ENCODE measurements around the gene ZNF385D. TPM values are rescaled to one million over a fixed set of nuclear protein-coding genes. Genes with fewer than 3 reads are reported as not detected.

The ZNF385D gene
- total and polyA plus RNA-seq, 3 experiments from 2014 or later, result not detected

- Mint-ChIP-seq H3K36me3 (no peaks in the 10 kb centered on the region), H3K4me1 (no peaks in the 10 kb centered on the region), H3K27ac (no peak overlapping the region), H3K4me3 (no peak overlapping the region), H3K27me3 (no peaks in the 10 kb centered on the region), H3K9me3 (peaks cover 5 to 24% (median 12%) of the 10 kb centered on the region in 5 donors)
- Histone ChIP-seq H3K36me3 (ENCODE audit: insufficient read depth, low read length) (no peaks in the 10 kb centered on the region), H3K4me1 (ENCODE audit: insufficient read depth, low read length) (no peaks in the 10 kb centered on the region), H3K27me3 (ENCODE audit: insufficient read depth, low read length, poor library complexity, severe bottlenecking) (no peaks in the 10 kb centered on the region), H3K27ac (ENCODE audit: low read depth, low read length) (no peak overlapping the region), H3K9me3 (ENCODE audit: low read length) (no peaks in the 10 kb centered on the region), H3K4me3 (ENCODE audit: low read length) (no peak overlapping the region)
- no peak for DNase-seq
- ChIA-PET CTCF (no interaction called here), POLR2A (no interaction called here)
Observed at GRCh38 chr3:21534462-21534861, 216.5 kb downstream of the ZNF385D start.

DNA sequence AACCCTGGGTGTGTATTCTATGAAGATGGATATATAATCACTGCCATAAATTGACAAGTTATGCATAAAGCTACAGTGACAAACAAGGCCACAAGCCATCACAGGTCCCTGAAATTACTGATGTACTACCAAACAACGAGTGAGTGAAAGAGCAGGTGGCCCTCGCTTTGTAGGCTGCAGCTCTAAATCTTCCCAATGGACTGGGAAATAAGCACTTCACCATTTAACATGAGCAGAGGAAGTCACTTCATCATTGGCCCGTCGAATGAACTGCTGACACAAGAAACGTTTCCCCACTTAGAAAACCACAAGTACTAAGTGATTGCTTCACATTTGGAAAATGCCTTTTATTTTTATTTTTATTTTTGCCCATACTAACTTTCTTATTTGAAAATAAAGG lies 218.0 kb downstream of the ZNF385D start:
- H3K36me3 Mint-ChIP-seq, result no peaks in the 10 kb centered on the region
- H3K9me3 Mint-ChIP-seq, result peaks cover 5 to 34% (median 12%) of the 10 kb centered on the region in 5 donors
- Histone ChIP-seq H3K4me3 (ENCODE audit: low read length) (no peak overlapping the region), H3K27me3 (ENCODE audit: insufficient read depth, low read length, poor library complexity, severe bottlenecking) (no peaks in the 10 kb centered on the region), H3K4me1 (ENCODE audit: insufficient read depth, low read length) (no peaks in the 10 kb centered on the region), H3K36me3 (ENCODE audit: insufficient read depth, low read length) (no peaks in the 10 kb centered on the region), H3K9me3 (ENCODE audit: low read length) (no peaks in the 10 kb centered on the region), H3K27ac (ENCODE audit: low read depth, low read length) (no peak overlapping the region)
- H3K27ac Mint-ChIP-seq, result no peak overlapping the region
- no peak overlapping the region for H3K4me3 Mint-ChIP-seq
- H3K4me1 Mint-ChIP-seq, result no peaks in the 10 kb centered on the region
- POLR2A ChIA-PET, result no interaction called here
- no peaks in the 10 kb centered on the region for H3K27me3 Mint-ChIP-seq
- no peak for DNase-seq
- CTCF ChIA-PET, result no interaction called here

DNA sequence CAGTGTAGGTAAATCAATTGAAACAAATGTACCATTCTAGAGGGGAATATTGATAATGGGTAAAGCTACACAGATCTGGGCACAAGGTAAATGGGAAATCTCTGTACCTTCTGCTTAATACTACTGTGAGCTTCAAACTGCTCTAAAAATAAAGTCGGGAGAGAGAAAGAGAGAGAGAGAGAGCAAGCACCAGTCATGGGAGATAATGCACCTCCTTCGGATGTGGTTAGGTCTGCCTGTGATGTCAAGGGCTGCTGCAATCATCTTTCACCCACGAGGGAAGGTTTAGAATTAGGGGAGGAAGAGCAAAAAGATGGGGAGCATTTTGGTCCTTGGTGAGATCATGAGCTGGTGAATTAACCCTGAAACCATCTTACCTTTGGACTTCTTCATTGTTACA lies 219.1 kb downstream of the ZNF385D start:
- no peak overlapping the region for H3K27ac Mint-ChIP-seq
- H3K27me3 Mint-ChIP-seq, result no peaks in the 10 kb centered on the region
- Histone ChIP-seq H3K36me3 (ENCODE audit: insufficient read depth, low read length) (no peaks in the 10 kb centered on the region), H3K9me3 (ENCODE audit: low read length) (no peaks in the 10 kb centered on the region), H3K4me3 (ENCODE audit: low read length) (no peak overlapping the region), H3K27ac (ENCODE audit: low read depth, low read length) (no peak overlapping the region), H3K4me1 (ENCODE audit: insufficient read depth, low read length) (no peaks in the 10 kb centered on the region), H3K27me3 (ENCODE audit: insufficient read depth, low read length, poor library complexity, severe bottlenecking) (no peaks in the 10 kb centered on the region)
- H3K4me3 Mint-ChIP-seq, result no peak overlapping the region
- no peaks in the 10 kb centered on the region for H3K36me3 Mint-ChIP-seq
- DNase-seq, result no peak
- CTCF ChIA-PET, result no interaction called here
- POLR2A ChIA-PET, result no interaction called here
- no peaks in the 10 kb centered on the region for H3K4me1 Mint-ChIP-seq
- H3K9me3 Mint-ChIP-seq, result peaks cover 5 to 34% (median 9%) of the 10 kb centered on the region in 5 donors

- CTCF ChIA-PET, result no interaction called here
- Histone ChIP-seq H3K4me3 (ENCODE audit: low read length) (no peak overlapping the region), H3K27ac (ENCODE audit: low read depth, low read length) (no peak overlapping the region), H3K27me3 (ENCODE audit: insufficient read depth, low read length, poor library complexity, severe bottlenecking) (no peaks in the 10 kb centered on the region), H3K9me3 (ENCODE audit: low read length) (no peaks in the 10 kb centered on the region), H3K36me3 (ENCODE audit: insufficient read depth, low read length) (no peaks in the 10 kb centered on the region), H3K4me1 (ENCODE audit: insufficient read depth, low read length) (no peaks in the 10 kb centered on the region)
- Mint-ChIP-seq H3K36me3 (no peaks in the 10 kb centered on the region), H3K27me3 (no peaks in the 10 kb centered on the region), H3K9me3 (peaks cover 0 to 38% (median 6%) of the 10 kb centered on the region in 5 donors), H3K27ac (no peak overlapping the region), H3K4me1 (no peaks in the 10 kb centered on the region), H3K4me3 (no peak overlapping the region)
- POLR2A ChIA-PET, result no interaction called here
- DNase-seq, result no peak
Observed at GRCh38 chr3:21528291-21528995, 222.6 kb downstream of the ZNF385D start.

DNA sequence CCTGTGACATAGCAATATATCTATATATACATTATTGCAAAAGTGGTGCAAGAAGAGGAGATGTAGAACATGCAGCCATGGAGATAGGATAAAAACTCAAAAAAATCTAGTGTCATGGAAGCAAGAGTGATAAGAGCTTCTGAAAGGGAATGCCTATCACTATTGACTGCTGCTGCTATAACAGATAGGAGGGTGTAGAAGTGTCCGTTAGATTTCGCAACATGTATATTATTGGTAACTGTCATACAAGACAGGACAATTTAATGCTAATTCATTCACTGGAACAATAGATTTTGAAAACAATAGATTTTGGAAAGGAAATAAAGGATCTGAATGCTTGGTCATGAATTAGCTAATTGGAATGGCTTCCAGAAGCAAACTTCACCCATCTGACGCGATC lies 224.5 kb downstream of the ZNF385D start:
- POLR2A ChIA-PET, result no interaction called here
- H3K27ac ChIP-seq (ENCODE audit: low read depth, low read length), result no peak overlapping the region
- H3K9me3 ChIP-seq (ENCODE audit: low read length), result no peaks in the 10 kb centered on the region
- no peak overlapping the region for H3K4me3 ChIP-seq (ENCODE audit: low read length)
- H3K9me3 Mint-ChIP-seq, result peaks cover 0 to 36% (median 5%) of the 10 kb centered on the region in 5 donors
- no peak for DNase-seq
- CTCF ChIA-PET, result no interaction called here
- no peak overlapping the region for H3K27ac Mint-ChIP-seq
- no peaks in the 10 kb centered on the region for H3K36me3 ChIP-seq (ENCODE audit: insufficient read depth, low read length)
- no peak overlapping the region for H3K4me3 Mint-ChIP-seq
- no peaks in the 10 kb centered on the region for H3K27me3 ChIP-seq (ENCODE audit: insufficient read depth, low read length, poor library complexity, severe bottlenecking)
- H3K4me1 ChIP-seq (ENCODE audit: insufficient read depth, low read length), result no peaks in the 10 kb centered on the region
- H3K36me3 Mint-ChIP-seq, result no peaks in the 10 kb centered on the region
- H3K27me3 Mint-ChIP-seq, result no peaks in the 10 kb centered on the region
- no peaks in the 10 kb centered on the region for H3K4me1 Mint-ChIP-seq

- H3K36me3 Mint-ChIP-seq, result no peaks in the 10 kb centered on the region
- no peak overlapping the region for H3K4me3 Mint-ChIP-seq
Observed at GRCh38 chr3:21524133-21524532, 226.9 kb downstream of the ZNF385D start.

GRCh38 chr3:21520106-21520963 lies 230.7 kb downstream of the ZNF385D start:
- ChIA-PET CTCF (no interaction called here), POLR2A (no interaction called here)
- Mint-ChIP-seq H3K27me3 (no peaks in the 10 kb centered on the region), H3K4me1 (no peaks in the 10 kb centered on the region), H3K27ac (no peak overlapping the region), H3K4me3 (no peak overlapping the region), H3K36me3 (no peaks in the 10 kb centered on the region), H3K9me3 (peaks cover 3 to 24% (median 9%) of the 10 kb centered on the region in 5 donors)
- no peak for DNase-seq
- H3K9me3 ChIP-seq (ENCODE audit: low read length), result no peaks in the 10 kb centered on the region
- no peak overlapping the region for H3K4me3 ChIP-seq (ENCODE audit: low read length)
- no peaks in the 10 kb centered on the region for H3K36me3 ChIP-seq (ENCODE audit: insufficient read depth, low read length)
- no peaks in the 10 kb centered on the region for H3K4me1 ChIP-seq (ENCODE audit: insufficient read depth, low read length)
- H3K27me3 ChIP-seq (ENCODE audit: insufficient read depth, low read length, poor library complexity, severe bottlenecking), result no peaks in the 10 kb centered on the region
- no peak overlapping the region for H3K27ac ChIP-seq (ENCODE audit: low read depth, low read length)

More at GRCh38 chr3:21524133-21524532, 226.9 kb downstream of the ZNF385D start:
- Histone ChIP-seq H3K4me1 (ENCODE audit: insufficient read depth, low read length) (no peaks in the 10 kb centered on the region), H3K36me3 (ENCODE audit: insufficient read depth, low read length) (no peaks in the 10 kb centered on the region), H3K27me3 (ENCODE audit: insufficient read depth, low read length, poor library complexity, severe bottlenecking) (no peaks in the 10 kb centered on the region), H3K4me3 (ENCODE audit: low read length) (no peak overlapping the region), H3K9me3 (ENCODE audit: low read length) (no peaks in the 10 kb centered on the region), H3K27ac (ENCODE audit: low read depth, low read length) (no peak overlapping the region)
- ChIA-PET POLR2A (no interaction called here), CTCF (interaction anchor here (0.7 kb wide), 1 partner anchor 726 kb away, joined by 3 read pairs; no protein-coding TSS in a partner anchor)
- H3K27me3 Mint-ChIP-seq, result no peaks in the 10 kb centered on the region
- H3K9me3 Mint-ChIP-seq, result peaks cover 0 to 26% (median 2%) of the 10 kb centered on the region in 5 donors
- H3K4me1 Mint-ChIP-seq, result no peaks in the 10 kb centered on the region
- no peak for DNase-seq
- H3K27ac Mint-ChIP-seq, result no peak overlapping the region

DNA sequence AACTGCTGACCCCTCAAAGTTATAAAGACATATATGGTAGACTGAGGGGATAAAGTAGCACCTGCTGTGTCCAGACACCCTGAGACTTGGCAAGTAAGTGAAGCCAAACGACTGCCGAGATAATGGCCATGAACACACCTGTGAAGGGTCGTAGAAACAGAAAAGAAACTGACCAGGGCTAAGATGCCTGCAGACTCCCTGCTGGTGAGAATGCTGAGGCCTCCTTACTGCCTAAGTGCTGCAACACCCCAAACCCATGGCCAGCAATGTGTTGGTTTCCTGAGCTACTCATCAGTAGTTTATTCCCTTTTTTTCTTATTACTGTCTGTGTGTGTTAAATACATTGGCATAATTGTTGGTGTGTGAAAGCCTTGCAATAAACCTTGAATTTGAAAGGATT lies 233.8 kb downstream of the ZNF385D start:
- no peaks in the 10 kb centered on the region for H3K4me1 ChIP-seq (ENCODE audit: insufficient read depth, low read length)
- Mint-ChIP-seq H3K4me3 (no peak overlapping the region), H3K4me1 (no peaks in the 10 kb centered on the region), H3K36me3 (no peaks in the 10 kb centered on the region), H3K9me3 (peaks cover 5 to 17% (median 8%) of the 10 kb centered on the region in 5 donors), H3K27ac (no peak overlapping the region), H3K27me3 (no peaks in the 10 kb centered on the region)
- H3K27me3 ChIP-seq (ENCODE audit: insufficient read depth, low read length, poor library complexity, severe bottlenecking), result no peaks in the 10 kb centered on the region
- no peak overlapping the region for H3K4me3 ChIP-seq (ENCODE audit: low read length)
- H3K27ac ChIP-seq (ENCODE audit: low read depth, low read length), result no peak overlapping the region
- H3K36me3 ChIP-seq (ENCODE audit: insufficient read depth, low read length), result no peaks in the 10 kb centered on the region
- DNase-seq, result no peak
- H3K9me3 ChIP-seq (ENCODE audit: low read length), result no peaks in the 10 kb centered on the region
- ChIA-PET CTCF (no interaction called here), POLR2A (no interaction called here)
